CD4-positive, alpha-beta T cell (primary cell): ENCODE data around the gene BMPR1A. TPM values are rescaled to one million over a fixed set of nuclear protein-coding genes. Genes with fewer than 3 reads are reported as not detected.

Source experiments
- ATAC-seq: fragments of 200-7000 bp; cut with Tn5 transposase; one replicate; pipeline ENCODE4 v1.10.0; 2022; ENCODE audit warnings: mild to moderate bottlenecking; ENCODE audit not compliant: poor library complexity
- CTCF ChIA-PET: fragments of 350-600 bp; sonication (Branson Sonifier 250); formaldehyde crosslinking; loops from one replicate; lab custom pipeline; 2021; ENCODE audit warnings: antibody characterized with exemption, inconsistent platforms; lab: Charles Lee
- POLR2A ChIA-PET: fragments of 350-600 bp; sonication (Branson Sonifier 250); formaldehyde crosslinking; loops from one replicate; lab custom pipeline; 2021; ENCODE audit warnings: antibody characterized with exemption, inconsistent platforms; lab: Charles Lee
- DNase-seq, 14 experiments: peaks; one replicate each; pipeline ENCODE4 v3.0.0-alpha.2; 2013 to 2020; ENCODE audit warnings: mixed read lengths in 2 of 14
- H3K27ac ChIP-seq, 2 donors: one replicate each; pipeline versions ENCODE4 v1.5.1 to v1.7.0; 2013; ENCODE audit warnings: low read length in 2 of 2, low read depth in 1 of 2, mild to moderate bottlenecking in 1 of 2
- H3K27me3 ChIP-seq, 2 experiments: 1 replicate in 1 of 2; 2 replicates in 1 of 2; pipeline versions ENCODE4 v1.6.1 to v1.7.0; 2013; ENCODE audit warnings: low read length in 2 of 2, control low read depth in 1 of 2, mild to moderate bottlenecking in 1 of 2, moderate library complexity in 1 of 2; ENCODE audit not compliant: insufficient read depth in 2 of 2, control insufficient read depth in 1 of 2
- H3K36me3 ChIP-seq: one replicate; pipeline ENCODE4 v1.6.1; 2013; ENCODE audit warnings: low read length, control low read depth; ENCODE audit not compliant: insufficient read depth
- H3K4me1 ChIP-seq: one replicate; pipeline ENCODE4 v1.6.1; 2013; ENCODE audit warnings: low read length, control low read depth; ENCODE audit not compliant: insufficient read depth
- H3K4me3 ChIP-seq: one replicate; pipeline ENCODE4 v1.5.1; 2013; ENCODE audit warnings: mild to moderate bottlenecking, low read length, moderate library complexity
- H3K9me3 ChIP-seq, 2 experiments: 1 replicate in 1 of 2; 2 replicates in 1 of 2; pipeline versions ENCODE4 v1.6.1 to v1.7.0; 2013; ENCODE audit warnings: low read length in 2 of 2, mild to moderate bottlenecking in 2 of 2, control low read depth in 1 of 2, moderate library complexity in 1 of 2; ENCODE audit not compliant: control insufficient read depth in 1 of 2, insufficient read depth in 1 of 2
- H3K27ac Mint-ChIP-seq: one replicate; pipeline ENCODE4 v1.8.0; 2020; ENCODE audit warnings: mixed read lengths
- H3K27me3 Mint-ChIP-seq: one replicate; pipeline ENCODE4 v1.8.0; 2021; ENCODE audit warnings: mixed read lengths
- H3K36me3 Mint-ChIP-seq: one replicate; pipeline ENCODE4 v1.8.0; 2021; ENCODE audit warnings: low read depth, mixed read lengths
- H3K4me1 Mint-ChIP-seq: one replicate; pipeline ENCODE4 v1.8.0; 2021; ENCODE audit warnings: low read depth, mixed read lengths
- H3K4me3 Mint-ChIP-seq: one replicate; pipeline ENCODE4 v1.8.0; 2020; ENCODE audit warnings: mild to moderate bottlenecking, mixed read lengths
- H3K9me3 Mint-ChIP-seq: one replicate; pipeline ENCODE4 v1.8.0; 2020; ENCODE audit warnings: mixed read lengths
- CTCF ChIP-seq: fragments of 200-600 bp; IDR thresholded peaks from one replicate; pipeline ENCODE4 v1.8.0; 2022; ENCODE audit warnings: antibody characterized with exemption, mild to moderate bottlenecking
- intact Hi-C, 2 experiments: fragments of 100-400 bp; cut with DNase I in 1 of 2; cut with micrococcal nuclease in 1 of 2; formaldehyde crosslinking; loops; one replicate each; pipeline versions ENCODE4 v1.15.1 to v1.9.0; 2023 to 2025; cut with DNase I, micrococcal nuclease
- total RNA-seq, 174 experiments: library from RNA in 2 of 174; stranded (reverse) in 2 of 174; gene quantifications; one replicate each; pipeline ENCODE4 v1.2.3 and lab custom pipeline; 2021 to 2026

The BMPR1A gene
- total RNA-seq, 2 experiments from 2014 or later = 1.9 to 2.6 TPM

- ATAC-seq (no peak), DNase-seq (no peak)
- no peaks in the 10 kb centered on the region for H3K36me3 ChIP-seq
- POLR2A ChIA-PET = no interaction called here
- CTCF ChIA-PET = no interaction called here
- H3K9me3 Mint-ChIP-seq = no peaks in the 10 kb centered on the region
- no peaks in the 10 kb centered on the region for H3K27me3 ChIP-seq
- no peaks in the 10 kb centered on the region for H3K4me1 Mint-ChIP-seq
- H3K4me3 Mint-ChIP-seq = no peak overlapping the region
- no peak for TF ChIP-seq CTCF
- H3K4me1 ChIP-seq = no peaks in the 10 kb centered on the region
- intact Hi-C loops = no loop called here
- H3K9me3 ChIP-seq = no peaks in the 10 kb centered on the region
- H3K27ac ChIP-seq = no peak overlapping the region
- no peak overlapping the region for H3K27ac Mint-ChIP-seq
- no peaks in the 10 kb centered on the region for H3K36me3 Mint-ChIP-seq
- no peak overlapping the region for H3K4me3 ChIP-seq
- no peaks in the 10 kb centered on the region for H3K27me3 Mint-ChIP-seq
These were observed 64.1 kb downstream of the BMPR1A start for GRCh38 chr10:86820509-86820908.

- no peak overlapping the region for H3K27ac ChIP-seq
- Mint-ChIP-seq H3K36me3 (no peaks in the 10 kb centered on the region), H3K27ac (no peak overlapping the region), H3K27me3 (no peaks in the 10 kb centered on the region), H3K4me3 (no peak overlapping the region), H3K4me1 (no peaks in the 10 kb centered on the region), H3K9me3 (no peaks in the 10 kb centered on the region)
- H3K36me3 ChIP-seq = no peaks in the 10 kb centered on the region
- ChIA-PET POLR2A (no interaction called here), CTCF (interaction anchor here (1.1 kb wide), 1 partner anchor 17 kb away, joined by 3 read pairs; no protein-coding TSS in a partner anchor)
- H3K4me3 ChIP-seq = no peak overlapping the region
- TF ChIP-seq CTCF = no peak
- intact Hi-C loops = no loop called here
- ATAC-seq (no peak), DNase-seq (no peak)
- H3K27me3 ChIP-seq = no peaks in the 10 kb centered on the region
- no peaks in the 10 kb centered on the region for H3K4me1 ChIP-seq
- no peaks in the 10 kb centered on the region for H3K9me3 ChIP-seq
These were observed 65.1 kb downstream of the BMPR1A start for GRCh38 chr10:86821388-86821999.

- intact Hi-C loops = no loop called here
- ChIA-PET CTCF (no interaction called here), POLR2A (no interaction called here)
- Histone ChIP-seq H3K4me1 (no peaks in the 10 kb centered on the region), H3K9me3 (no peaks in the 10 kb centered on the region), H3K27me3 (no peaks in the 10 kb centered on the region), H3K27ac (no peak overlapping the region), H3K36me3 (no peaks in the 10 kb centered on the region), H3K4me3 (no peak overlapping the region)
- Mint-ChIP-seq H3K27ac (no peak overlapping the region), H3K4me3 (no peak overlapping the region), H3K36me3 (no peaks in the 10 kb centered on the region), H3K27me3 (no peaks in the 10 kb centered on the region), H3K9me3 (no peaks in the 10 kb centered on the region), H3K4me1 (no peaks in the 10 kb centered on the region)
- no peak for DNase-seq
- no peak for TF ChIP-seq CTCF
- ATAC-seq = no peak
These were observed 67.1 kb downstream of the BMPR1A start for GRCh38 chr10:86823565-86823964.
